ENCODE data around the gene LGALS1.

The LGALS1 gene

GRCh38 chr22:37663521-37664140, 11.8 kb upstream of the LGALS1 start:
- peaks cover 8% of the 10 kb centered on the region for H3K36me3 ChIP-seq (ENCODE audit: control insufficient read depth, insufficient read depth, low read length)

GRCh38 chr22:37664249-37665101, 11.0 kb upstream of the LGALS1 start:
- Histone ChIP-seq H3K4me3 (ENCODE audit: insufficient read depth, low read depth, low read length) (no peak overlapping the region), H3K27me3 (ENCODE audit: control insufficient read depth, insufficient read depth, low read length, poor library complexity, severe bottlenecking) (no peaks in the 10 kb centered on the region), H3K36me3 (ENCODE audit: control insufficient read depth, insufficient read depth, low read length) (peaks cover 8% of the 10 kb centered on the region), H3K4me1 (ENCODE audit: control insufficient read depth, insufficient read depth, low read length) (peaks cover 20% of the 10 kb centered on the region), H3K9me3 (ENCODE audit: control insufficient read depth, low read length) (no peaks in the 10 kb centered on the region), H3K27ac (ENCODE audit: insufficient read depth, low read depth, low read length, poor library complexity, severe bottlenecking) (no peak overlapping the region)
- 91 to 92% methylated on average over 16 of the region's 16 CpGs for WGBS, 2 experiments

More at GRCh38 chr22:37663521-37664140, 11.8 kb upstream of the LGALS1 start:
- H3K4me1 ChIP-seq (ENCODE audit: control insufficient read depth, insufficient read depth, low read length), result peaks cover 23% of the 10 kb centered on the region
- 94 to 95% methylated on average over 16 of the region's 16 CpGs for WGBS, 2 experiments
- H3K27me3 ChIP-seq (ENCODE audit: control insufficient read depth, insufficient read depth, low read length, poor library complexity, severe bottlenecking), result no peaks in the 10 kb centered on the region
- H3K27ac ChIP-seq (ENCODE audit: insufficient read depth, low read depth, low read length, poor library complexity, severe bottlenecking), result no peak overlapping the region
- H3K9me3 ChIP-seq (ENCODE audit: control insufficient read depth, low read length), result no peaks in the 10 kb centered on the region
- no peak overlapping the region for H3K4me3 ChIP-seq (ENCODE audit: insufficient read depth, low read depth, low read length)

GRCh38 chr22:37665487-37665886, 9.9 kb upstream of the LGALS1 start:
- H3K36me3 ChIP-seq (ENCODE audit: control insufficient read depth, insufficient read depth, low read length), result peaks cover 8% of the 10 kb centered on the region
- no peak overlapping the region for H3K27ac ChIP-seq (ENCODE audit: insufficient read depth, low read depth, low read length, poor library complexity, severe bottlenecking)
- no peaks in the 10 kb centered on the region for H3K27me3 ChIP-seq (ENCODE audit: control insufficient read depth, insufficient read depth, low read length, poor library complexity, severe bottlenecking)
- no peaks in the 10 kb centered on the region for H3K9me3 ChIP-seq (ENCODE audit: control insufficient read depth, low read length)
- WGBS, 2 experiments, result 94 to 95% methylated on average over 24 of the region's 24 CpGs
- no peak overlapping the region for H3K4me3 ChIP-seq (ENCODE audit: insufficient read depth, low read depth, low read length)
- H3K4me1 ChIP-seq (ENCODE audit: control insufficient read depth, insufficient read depth, low read length), result peaks cover 10% of the 10 kb centered on the region

- Histone ChIP-seq H3K36me3 (ENCODE audit: control insufficient read depth, insufficient read depth, low read length) (peaks cover 8% of the 10 kb centered on the region), H3K27ac (ENCODE audit: insufficient read depth, low read depth, low read length, poor library complexity, severe bottlenecking) (no peak overlapping the region), H3K4me1 (ENCODE audit: control insufficient read depth, insufficient read depth, low read length) (no peaks in the 10 kb centered on the region), H3K9me3 (ENCODE audit: control insufficient read depth, low read length) (no peaks in the 10 kb centered on the region), H3K4me3 (ENCODE audit: insufficient read depth, low read depth, low read length) (no peak overlapping the region), H3K27me3 (ENCODE audit: control insufficient read depth, insufficient read depth, low read length, poor library complexity, severe bottlenecking) (no peaks in the 10 kb centered on the region)
- WGBS, 2 experiments, result 93 to 96% methylated on average over 6 of the region's 6 CpGs
Observed at GRCh38 chr22:37669586-37669985, 5.8 kb upstream of the LGALS1 start.

GRCh38 chr22:37672206-37672919, 3.1 kb upstream of the LGALS1 start:
- peaks cover 17% of the 10 kb centered on the region for H3K27me3 ChIP-seq (ENCODE audit: control insufficient read depth, insufficient read depth, low read length, poor library complexity, severe bottlenecking)
- WGBS, 2 experiments, result 90 to 91% methylated on average over 15 of the region's 15 CpGs
- H3K9me3 ChIP-seq (ENCODE audit: control insufficient read depth, low read length), result no peaks in the 10 kb centered on the region
- H3K27ac ChIP-seq (ENCODE audit: insufficient read depth, low read depth, low read length, poor library complexity, severe bottlenecking), result no peak overlapping the region
- H3K4me3 ChIP-seq (ENCODE audit: insufficient read depth, low read depth, low read length), result no peak overlapping the region
- H3K4me1 ChIP-seq (ENCODE audit: control insufficient read depth, insufficient read depth, low read length), result peaks cover 5% of the 10 kb centered on the region
- no peaks in the 10 kb centered on the region for H3K36me3 ChIP-seq (ENCODE audit: control insufficient read depth, insufficient read depth, low read length)

- no peaks in the 10 kb centered on the region for H3K9me3 ChIP-seq (ENCODE audit: control insufficient read depth, low read length)
- H3K27me3 ChIP-seq (ENCODE audit: control insufficient read depth, insufficient read depth, low read length, poor library complexity, severe bottlenecking), result peaks cover 17% of the 10 kb centered on the region
- WGBS, 2 experiments, result 89 to 90% methylated on average over 11 of the region's 11 CpGs
Observed at GRCh38 chr22:37672920-37673455, 2.4 kb upstream of the LGALS1 start.

GRCh38 chr22:37674248-37674647, 1.2 kb upstream of the LGALS1 start:
- no peaks in the 10 kb centered on the region for H3K9me3 ChIP-seq (ENCODE audit: control insufficient read depth, low read length)
- no peak overlapping the region for H3K27ac ChIP-seq (ENCODE audit: insufficient read depth, low read depth, low read length, poor library complexity, severe bottlenecking)
- H3K4me1 ChIP-seq (ENCODE audit: control insufficient read depth, insufficient read depth, low read length), result peaks cover 5% of the 10 kb centered on the region
- 94% methylated on average over 12 of the region's 12 CpGs for WGBS, 2 experiments
- no peak overlapping the region for H3K4me3 ChIP-seq (ENCODE audit: insufficient read depth, low read depth, low read length)
- no peaks in the 10 kb centered on the region for H3K36me3 ChIP-seq (ENCODE audit: control insufficient read depth, insufficient read depth, low read length)
- peaks cover 17% of the 10 kb centered on the region for H3K27me3 ChIP-seq (ENCODE audit: control insufficient read depth, insufficient read depth, low read length, poor library complexity, severe bottlenecking)

More at GRCh38 chr22:37672920-37673455, 2.4 kb upstream of the LGALS1 start:
- Histone ChIP-seq H3K4me1 (ENCODE audit: control insufficient read depth, insufficient read depth, low read length) (peaks cover 5% of the 10 kb centered on the region), H3K36me3 (ENCODE audit: control insufficient read depth, insufficient read depth, low read length) (no peaks in the 10 kb centered on the region), H3K27ac (ENCODE audit: insufficient read depth, low read depth, low read length, poor library complexity, severe bottlenecking) (no peak overlapping the region), H3K4me3 (ENCODE audit: insufficient read depth, low read depth, low read length) (no peak overlapping the region)

- Histone ChIP-seq H3K36me3 (ENCODE audit: control insufficient read depth, insufficient read depth, low read length) (no peaks in the 10 kb centered on the region), H3K27ac (ENCODE audit: insufficient read depth, low read depth, low read length, poor library complexity, severe bottlenecking) (no peak overlapping the region), H3K4me1 (ENCODE audit: control insufficient read depth, insufficient read depth, low read length) (peaks cover 5% of the 10 kb centered on the region), H3K27me3 (ENCODE audit: control insufficient read depth, insufficient read depth, low read length, poor library complexity, severe bottlenecking) (peaks cover 17% of the 10 kb centered on the region), H3K9me3 (ENCODE audit: control insufficient read depth, low read length) (no peaks in the 10 kb centered on the region), H3K4me3 (ENCODE audit: insufficient read depth, low read depth, low read length) (no peak overlapping the region)
- WGBS, 2 experiments, result 39 to 49% methylated on average over 15 to 17 of the region's 17 CpGs
Observed at GRCh38 chr22:37675930-37676735, 697 bp downstream of the LGALS1 start.

GRCh38 chr22:37676736-37677492, 1.5 kb downstream of the LGALS1 start:
- Histone ChIP-seq H3K27me3 (ENCODE audit: control insufficient read depth, insufficient read depth, low read length, poor library complexity, severe bottlenecking) (peaks cover 17% of the 10 kb centered on the region), H3K27ac (ENCODE audit: insufficient read depth, low read depth, low read length, poor library complexity, severe bottlenecking) (no peak overlapping the region)
- WGBS, 2 experiments, result 3% methylated on average over 41 to 42 of the region's 42 CpGs

More at GRCh38 chr22:37676736-37677492, 1.5 kb downstream of the LGALS1 start:
- no peaks in the 10 kb centered on the region for H3K9me3 ChIP-seq (ENCODE audit: control insufficient read depth, low read length)
- peak overlapping the region; percentile 46 for H3K4me3 ChIP-seq (ENCODE audit: insufficient read depth, low read depth, low read length)
- no peaks in the 10 kb centered on the region for H3K36me3 ChIP-seq (ENCODE audit: control insufficient read depth, insufficient read depth, low read length)
- H3K4me1 ChIP-seq (ENCODE audit: control insufficient read depth, insufficient read depth, low read length), result peaks cover 5% of the 10 kb centered on the region
